ENCODE data around the gene PPARGC1A.

- TF ChIP-seq CTCF (IDR thresholded peaks at IDR 0.05; ENCODE audit: insufficient read depth, low read depth, low read length) (no peak), EZH2 (IDR thresholded peaks at IDR 0.05; ENCODE audit: insufficient read depth, low read length) (no peak)
These were observed 14.1 kb upstream of the PPARGC1A start for GRCh38 chr4:23903859-23904438.
